Raji (cell line): Measurements from ENCODE around the gene TRIB2.

Experiments
- POLR2A ChIP-seq: IDR thresholded peaks from 2 replicates; pipeline ENCODE4 v1.6.1; 2011; ENCODE audit warnings: low read depth, low read length, control low read depth; ENCODE audit not compliant: insufficient read depth

TRIB2 gene

DNA sequence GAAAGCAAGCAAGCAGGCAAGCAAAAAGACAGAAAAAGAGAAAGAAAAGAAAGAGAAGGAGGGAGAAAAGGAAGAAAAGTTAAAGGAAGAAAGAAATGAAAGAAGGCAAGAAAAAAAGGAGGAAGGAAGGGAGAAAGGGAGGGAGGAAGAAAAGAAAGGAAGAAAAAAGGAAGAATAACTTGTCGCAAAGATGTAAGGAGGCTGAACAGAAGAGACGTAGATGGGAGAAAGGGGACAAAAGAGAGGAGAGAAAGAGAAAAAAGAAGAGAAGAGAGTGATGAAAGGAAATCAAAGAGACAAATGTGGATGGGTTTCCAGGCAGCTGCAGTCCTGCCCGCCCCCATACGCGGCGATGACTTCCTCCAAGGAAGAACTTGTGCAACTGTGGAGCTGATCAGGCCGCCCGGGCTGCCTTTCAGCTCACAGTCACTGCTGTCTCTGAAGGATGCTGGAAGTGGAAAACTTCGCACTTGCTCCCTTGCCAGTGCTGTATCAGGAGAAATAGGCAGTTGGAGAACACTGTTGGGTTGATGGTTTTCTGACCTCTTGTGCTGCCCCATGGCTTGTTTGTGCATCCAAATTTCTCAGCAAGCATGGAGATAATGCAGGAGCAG lies 52.9 kb downstream of the TRIB2 start:
- no peak for TF ChIP-seq POLR2A

DNA sequence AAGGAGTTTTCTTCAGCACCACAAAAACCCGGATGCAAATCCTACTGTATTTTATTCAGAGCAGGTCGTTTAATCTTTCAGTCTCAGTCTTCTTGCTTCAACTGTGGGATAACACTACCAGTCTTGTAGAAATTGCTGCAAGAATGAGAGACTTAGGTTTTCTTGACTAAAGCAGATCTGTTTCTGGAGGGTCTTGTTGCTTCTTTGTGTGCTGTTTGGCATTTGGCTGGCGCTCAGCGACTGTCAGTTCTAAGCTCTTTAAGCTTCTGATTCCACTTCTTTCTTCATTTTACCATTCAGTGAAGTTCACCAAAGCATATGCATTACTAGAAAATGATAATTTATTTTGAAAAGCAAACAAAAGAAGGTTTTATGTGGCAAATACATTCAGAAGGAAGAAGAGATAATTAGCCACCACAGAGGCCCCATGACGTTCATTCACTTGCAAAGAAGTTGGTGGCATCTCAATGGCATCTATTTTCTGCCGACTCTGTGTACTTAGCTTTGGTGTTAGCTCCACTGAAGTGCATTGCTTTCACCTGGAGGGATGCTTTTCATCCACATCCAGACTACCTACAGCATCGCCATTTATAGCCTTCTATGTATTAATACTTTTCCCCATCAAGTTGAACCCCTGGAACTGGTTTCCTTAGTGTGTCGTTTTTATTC lies 53.7 kb downstream of the TRIB2 start:
- no peak for TF ChIP-seq POLR2A

DNA sequence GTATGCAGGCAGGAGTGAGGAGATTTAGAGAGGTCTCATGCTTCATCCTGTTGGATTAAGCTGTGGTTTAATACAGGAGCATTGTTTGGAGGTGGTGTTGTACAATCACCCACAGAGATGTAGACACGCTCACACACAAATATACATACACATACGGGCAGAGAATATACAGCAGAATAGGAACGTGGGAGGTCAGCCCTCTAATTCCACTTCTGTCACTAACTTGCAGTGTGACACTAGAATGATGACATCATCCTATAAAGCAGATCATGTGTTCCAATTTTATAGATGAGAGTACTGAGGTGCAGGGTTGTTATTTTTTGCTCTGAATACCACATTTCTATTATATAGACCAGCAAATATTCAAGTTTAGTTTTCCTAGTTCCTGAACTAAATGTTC lies 54.4 kb downstream of the TRIB2 start:
- TF ChIP-seq POLR2A, result no peak

DNA sequence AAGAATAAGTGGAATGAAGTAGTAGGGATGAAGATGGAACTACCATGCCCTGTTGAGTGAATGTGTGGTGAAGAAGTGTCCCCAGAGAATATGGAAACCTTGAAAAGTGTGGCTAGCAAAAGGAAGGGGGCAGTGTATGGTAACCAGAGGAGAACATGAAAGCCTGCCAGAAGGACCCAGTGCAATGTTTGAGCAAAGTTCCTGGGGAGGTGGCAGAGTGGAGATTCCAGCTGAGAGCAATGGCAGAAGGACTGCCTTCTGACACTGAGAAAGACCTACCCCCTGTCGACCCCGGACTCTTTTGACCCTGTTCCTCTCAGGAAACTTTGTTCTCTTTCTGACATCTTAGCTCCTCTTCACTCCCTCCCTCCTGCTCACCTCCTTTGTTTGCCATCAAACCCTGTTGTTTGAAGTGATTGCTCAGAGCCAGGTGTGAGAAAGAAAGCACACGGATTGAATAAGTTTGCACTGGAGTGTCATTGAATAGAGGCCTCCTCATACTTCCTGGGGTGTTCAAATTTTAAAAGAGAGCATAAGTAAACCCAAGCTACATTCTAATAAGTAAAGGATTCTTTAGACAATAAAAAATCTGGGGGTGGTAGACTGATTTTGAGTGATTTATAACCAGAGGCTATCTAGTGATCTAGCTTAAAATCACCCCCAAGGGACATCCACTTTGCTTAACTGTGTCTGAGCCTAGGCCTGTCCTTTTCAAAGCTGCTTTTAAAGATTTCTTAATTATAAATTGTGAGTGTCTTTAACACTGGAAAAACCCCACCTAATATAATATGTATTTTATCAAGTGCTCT lies 57.1 kb downstream of the TRIB2 start:
- no peak for TF ChIP-seq POLR2A

DNA sequence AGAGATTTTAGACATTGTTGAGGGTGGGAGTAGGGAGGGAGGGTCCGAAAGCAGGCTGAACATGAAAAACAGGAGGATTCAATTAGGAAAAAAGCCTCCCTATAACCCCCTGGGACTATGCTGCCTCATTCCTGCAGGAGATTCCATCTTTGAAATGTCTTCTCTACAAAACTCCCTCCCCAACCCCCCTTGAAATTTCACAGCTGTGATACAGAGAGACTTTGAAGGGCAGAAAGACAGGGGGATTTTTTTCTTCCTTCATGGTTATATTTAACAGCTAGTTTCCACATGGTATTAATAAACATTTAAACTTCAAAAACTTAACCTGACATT lies 57.6 kb downstream of the TRIB2 start:
- no peak for TF ChIP-seq POLR2A

DNA sequence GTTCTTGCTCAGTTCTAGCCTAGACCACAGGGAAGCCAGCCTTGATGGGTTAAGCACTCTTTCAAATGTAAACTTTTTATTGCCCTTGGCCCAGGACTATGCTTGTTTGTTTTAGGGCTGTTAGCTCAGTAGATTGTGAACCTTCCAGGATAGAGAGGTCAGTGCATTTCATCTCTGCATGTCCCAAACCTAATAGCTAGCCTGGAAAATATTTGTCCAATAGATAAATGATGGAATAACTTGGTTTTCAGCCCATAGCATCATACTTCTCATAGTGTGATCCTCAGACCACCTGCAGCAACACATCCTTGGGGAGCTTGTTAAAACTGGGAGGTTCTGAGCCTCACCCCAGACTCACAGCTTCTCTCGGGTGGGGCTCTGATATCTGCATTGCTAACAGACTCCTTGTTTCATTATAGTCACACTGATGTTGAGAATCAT lies 59.8 kb downstream of the TRIB2 start:
- no peak for TF ChIP-seq POLR2A

DNA sequence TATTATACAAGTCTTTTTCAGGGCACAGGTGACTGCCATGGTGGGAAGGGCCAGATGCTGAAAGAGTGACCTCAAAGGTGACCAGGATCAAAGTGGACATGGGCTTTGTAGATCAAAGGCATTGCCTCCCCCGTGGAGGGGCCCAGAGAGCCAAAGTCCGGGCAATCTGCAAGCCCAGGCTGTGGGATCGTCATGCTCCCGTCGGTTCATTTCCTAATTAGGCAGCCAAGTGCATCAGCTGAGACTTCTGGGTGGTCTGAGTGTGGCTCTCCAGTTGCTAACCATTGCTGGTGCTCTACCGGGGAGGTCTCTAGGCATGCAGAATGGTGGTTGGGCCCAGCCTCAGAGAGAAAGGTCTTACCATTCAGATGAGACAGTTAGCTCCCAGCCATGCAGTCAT lies 61.6 kb downstream of the TRIB2 start:
- TF ChIP-seq POLR2A, result no peak

DNA sequence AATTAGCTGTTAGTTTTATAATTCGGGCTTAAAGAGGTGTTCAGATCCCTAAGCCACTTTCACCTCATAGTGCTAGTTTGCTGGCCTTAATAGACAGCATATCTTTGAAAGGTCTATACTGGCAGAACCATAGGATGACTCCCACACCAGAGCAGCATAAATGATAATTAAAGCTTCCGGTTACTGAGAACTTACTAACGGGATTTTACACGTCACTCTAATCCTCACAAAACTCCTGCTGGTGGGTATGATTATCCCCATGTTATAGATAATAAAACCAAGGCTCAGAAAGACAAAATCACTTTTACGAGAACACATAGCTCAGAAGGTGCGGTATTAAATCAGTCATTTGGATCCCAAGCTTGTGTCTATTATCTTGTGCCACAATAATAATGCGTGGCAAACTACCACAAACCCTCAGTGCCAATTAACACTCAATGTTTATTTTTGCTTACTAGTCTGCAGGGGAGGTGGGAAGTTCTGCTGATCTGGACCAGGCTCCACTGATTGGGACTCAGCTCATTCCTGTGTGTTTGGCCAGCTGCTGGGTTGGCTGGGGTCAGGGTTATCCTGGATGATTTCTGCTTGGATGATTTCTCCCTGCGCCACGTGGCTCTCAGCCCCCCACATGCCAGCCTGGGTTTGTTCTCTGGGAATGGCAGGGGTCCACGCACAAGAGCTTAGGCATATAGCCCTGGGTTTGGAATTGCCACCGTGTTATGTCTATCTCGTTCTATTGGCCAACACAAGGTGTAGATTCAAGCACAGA lies 62.3 kb downstream of the TRIB2 start:
- TF ChIP-seq POLR2A, result no peak

DNA sequence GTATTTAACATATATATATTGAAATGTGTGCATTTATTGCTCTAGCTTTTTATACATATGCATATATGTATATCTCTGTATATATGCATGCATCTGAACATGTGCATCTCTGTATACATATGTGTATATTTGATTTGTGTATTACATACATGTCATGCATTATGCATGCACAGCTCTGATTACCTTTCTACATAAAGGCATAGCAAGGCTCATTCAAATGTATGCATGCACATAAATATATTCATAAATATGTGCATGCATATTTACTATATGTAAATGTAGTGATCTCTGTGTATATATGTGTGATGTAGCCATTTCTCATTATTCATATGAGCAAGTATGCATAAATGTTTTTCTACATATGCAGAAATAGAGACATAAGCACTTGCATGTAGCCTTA lies 64.6 kb downstream of the TRIB2 start:
- TF ChIP-seq POLR2A, result no peak

DNA sequence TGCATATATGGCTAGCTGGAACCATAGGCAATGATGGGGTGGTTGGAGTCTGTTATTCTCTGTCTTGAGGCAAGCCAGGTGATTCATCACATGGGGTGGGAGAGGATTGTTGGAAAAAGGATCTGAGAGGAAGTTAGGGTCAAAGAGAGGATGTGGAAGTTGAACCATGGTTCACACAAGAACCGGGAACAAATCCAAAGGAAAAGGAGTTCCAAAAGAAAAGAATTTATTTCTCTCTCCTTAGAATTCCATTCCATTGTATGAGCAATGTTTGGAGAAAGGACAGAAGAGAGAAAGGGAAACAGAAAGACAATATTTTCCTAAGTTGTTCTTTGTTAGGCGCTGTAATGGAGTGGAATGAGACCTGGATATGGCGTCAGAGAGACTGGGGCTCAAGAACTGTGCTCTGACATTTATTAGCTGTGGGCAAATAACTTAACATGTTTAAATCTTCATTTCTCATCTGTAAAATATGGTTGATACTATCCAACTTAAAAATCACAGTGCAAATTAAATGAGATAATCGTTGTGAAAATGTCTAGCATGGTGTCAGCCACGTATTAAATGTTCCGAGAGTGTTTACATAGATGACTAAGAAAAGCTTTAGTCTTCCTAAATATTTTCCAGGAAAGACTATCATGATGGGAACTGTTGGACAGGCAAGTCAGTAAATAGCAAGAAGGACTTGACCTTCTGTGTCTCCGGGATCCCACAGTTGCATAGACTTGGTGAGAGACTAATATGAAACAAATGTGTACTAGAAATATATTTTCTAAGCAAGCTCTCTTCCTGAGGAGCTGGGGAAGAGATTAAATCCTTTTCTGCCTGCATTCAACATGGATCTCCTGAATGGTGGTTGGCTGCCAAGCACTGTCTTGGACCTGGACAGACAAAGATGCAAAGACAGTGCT lies 71.4 kb downstream of the TRIB2 start:
- no peak for TF ChIP-seq POLR2A

DNA sequence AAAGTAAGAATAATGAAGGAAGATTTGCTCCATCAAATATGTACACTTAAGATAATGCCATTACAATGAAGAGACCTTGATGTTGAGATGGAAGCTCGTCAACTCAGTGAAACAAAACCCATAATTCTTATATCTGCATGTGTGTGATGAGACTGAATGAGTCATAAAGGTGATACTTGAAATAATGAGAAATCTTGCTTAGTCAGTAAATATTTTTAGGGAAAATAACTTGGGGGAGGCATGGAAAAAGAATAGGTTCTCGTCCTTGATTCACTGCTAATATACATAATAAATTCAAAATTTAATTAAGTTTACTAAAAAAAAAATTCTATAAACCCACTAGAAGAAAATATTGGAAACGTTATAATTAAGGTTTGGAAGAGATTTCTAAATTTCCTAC lies 75.2 kb downstream of the TRIB2 start:
- TF ChIP-seq POLR2A, result no peak
